SK-MEL-5 (cell line): ENCODE measurements around the gene MED20. TPM values are rescaled to one million over a fixed set of nuclear protein-coding genes. Genes with fewer than 3 reads are reported as not detected.

Source experiments
- DNase-seq: peaks from one replicate; pipeline ENCODE4 v3.0.0-alpha.2; 2016; ENCODE audit warnings: low read depth, low spot score
- in situ Hi-C: cut with HindIII; loops from 2 replicates; pipeline ENCODE4 v1.10.0; 2016; ENCODE audit warnings: low sequenced_read_pairs, high pct_unique_total_duplicates, low pct_unique_long_range_greater_than_20kb
- total RNA-seq: library from RNA; depleted of rRNA; stranded (reverse); fragments of >200 nt; shearing (Covaris generic); gene quantifications from 2 replicates; pipeline ENCODE4 v1.2.3, GENCODE V29; 2014

Gene MED20
- total RNA-seq, 1 experiment from 2014 or later, result 19.5 TPM

DNA sequence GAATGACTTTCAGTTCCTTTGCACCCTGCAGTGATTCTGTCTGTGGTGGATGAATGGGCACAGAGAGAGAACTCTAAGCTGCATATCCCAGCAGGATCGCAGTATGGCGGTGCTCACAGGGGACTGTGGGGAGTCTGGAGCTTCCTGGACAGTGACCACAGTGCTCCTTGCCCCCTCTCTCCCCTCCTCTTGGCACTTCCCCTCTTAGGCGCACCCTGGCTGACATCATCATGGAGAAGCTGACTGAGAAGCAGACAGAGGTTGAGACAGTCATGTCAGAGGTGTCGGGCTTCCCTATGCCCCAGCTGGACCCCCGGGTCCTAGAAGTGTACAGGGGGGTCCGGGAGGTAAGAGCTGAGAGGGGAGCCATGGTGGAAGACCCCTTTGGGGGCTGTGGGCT is 9.0 kb upstream of the MED20 start:
- in situ Hi-C loops, result no loop called here
- no peak for DNase-seq

DNA sequence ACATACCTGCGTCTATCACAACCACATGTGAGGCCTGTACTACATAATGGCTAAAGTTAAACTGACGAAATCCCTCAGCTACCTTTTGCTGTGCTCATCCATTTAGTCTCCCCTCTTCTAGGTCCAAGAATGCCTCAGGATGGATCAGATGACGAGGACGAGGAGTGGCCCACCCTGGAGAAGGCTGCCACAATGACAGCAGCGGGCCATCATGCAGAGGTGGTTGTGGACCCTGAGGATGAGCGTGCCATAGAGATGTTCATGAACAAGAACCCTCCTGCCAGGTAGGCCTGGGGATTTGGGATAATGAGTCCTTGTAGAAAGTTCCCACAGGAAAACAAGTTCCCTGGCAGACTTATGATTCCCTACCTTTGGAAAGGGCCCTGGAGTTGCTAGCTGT is 6.3 kb upstream of the MED20 start:
- in situ Hi-C loops, result no loop called here
- DNase-seq, result no peak

- in situ Hi-C loops, result no loop called here
- no peak for DNase-seq
Measured at GRCh38 chr6:41922154-41922553, 1.2 kb upstream of the MED20 start.

DNA sequence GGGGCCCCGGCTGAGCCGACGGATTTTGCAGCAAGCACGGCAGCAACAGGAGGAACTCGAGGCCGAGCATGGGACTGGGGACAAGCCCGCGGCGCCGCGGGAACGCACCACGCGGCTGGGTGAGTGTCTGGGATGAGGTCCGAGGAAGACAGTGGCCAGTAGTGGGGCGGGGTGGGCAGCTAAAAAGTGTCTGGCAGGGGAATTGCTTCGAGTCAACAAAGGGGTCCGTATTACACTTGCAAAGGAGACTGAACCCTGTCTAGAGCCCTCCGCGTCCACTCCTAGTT is 716 bp upstream of the MED20 start:
- no peak for DNase-seq
- in situ Hi-C loops, result no loop called here

DNA sequence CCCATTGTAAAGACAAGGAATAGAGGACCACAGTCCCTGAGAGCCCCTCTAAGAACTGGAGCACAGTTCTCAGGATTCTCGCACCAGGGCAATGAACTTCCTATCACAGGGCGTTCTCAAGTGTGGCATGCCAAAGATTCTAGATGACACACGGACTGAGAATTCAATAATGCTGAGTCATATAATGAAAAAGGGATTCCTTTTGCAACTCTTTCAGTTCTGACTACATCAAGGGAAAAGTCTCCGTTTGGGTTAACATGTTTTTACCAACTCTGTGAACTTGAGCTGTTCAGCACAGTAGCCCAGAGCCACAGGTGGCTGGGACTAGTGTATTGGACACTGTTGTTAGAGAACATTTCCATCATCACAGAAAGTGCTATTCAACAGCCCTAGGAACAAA is 3.4 kb downstream of the MED20 start:
- DNase-seq, result no peak
- in situ Hi-C loops, result no loop called here

- in situ Hi-C loops, result no loop called here
Measured at GRCh38 chr6:41914869-41915530, 5.9 kb downstream of the MED20 start.

DNA sequence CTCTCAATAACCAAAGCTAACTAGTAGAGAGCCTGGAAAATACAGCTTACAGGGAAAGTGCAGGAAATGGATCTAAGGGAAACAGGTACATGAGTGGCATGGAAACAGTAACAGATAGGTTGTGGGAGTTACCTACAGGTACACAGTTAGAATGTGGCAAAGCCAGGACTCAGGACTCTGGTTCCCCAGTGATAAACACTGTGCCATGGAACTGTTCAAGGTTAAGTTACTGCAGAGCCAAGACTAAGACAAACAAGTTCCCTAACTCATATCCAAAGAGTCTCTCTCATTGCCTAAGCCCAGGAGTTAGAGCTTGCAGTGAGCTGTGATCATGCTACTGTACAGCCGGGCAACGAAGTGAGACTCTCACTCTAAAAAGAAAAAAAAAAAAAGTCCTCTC is 6.6 kb downstream of the MED20 start:
- in situ Hi-C loops, result no loop called here
- DNase-seq, result no peak

More at GRCh38 chr6:41914869-41915530, 5.9 kb downstream of the MED20 start:
- DNase-seq, result no peak

DNA sequence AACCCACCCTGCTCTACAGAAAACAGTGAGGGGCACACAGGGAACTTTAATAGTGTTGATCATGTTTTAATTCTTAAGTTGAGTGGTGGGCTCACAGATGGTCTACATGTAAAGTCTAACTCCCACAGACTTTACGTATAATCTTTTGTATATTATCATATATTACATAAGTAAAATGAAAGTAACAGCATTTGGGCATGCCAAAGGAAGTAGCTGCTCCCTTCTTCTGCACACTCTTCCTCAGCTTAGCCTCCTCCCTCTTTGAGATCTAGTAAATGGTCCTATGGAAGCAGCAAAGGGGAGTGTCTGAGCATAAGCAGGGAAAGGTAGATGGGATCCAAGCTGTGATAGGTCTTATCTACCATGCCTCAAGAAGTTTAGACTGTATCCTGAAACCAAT is 11.2 kb downstream of the MED20 start:
- no peak for DNase-seq
- in situ Hi-C loops, result no loop called here

DNA sequence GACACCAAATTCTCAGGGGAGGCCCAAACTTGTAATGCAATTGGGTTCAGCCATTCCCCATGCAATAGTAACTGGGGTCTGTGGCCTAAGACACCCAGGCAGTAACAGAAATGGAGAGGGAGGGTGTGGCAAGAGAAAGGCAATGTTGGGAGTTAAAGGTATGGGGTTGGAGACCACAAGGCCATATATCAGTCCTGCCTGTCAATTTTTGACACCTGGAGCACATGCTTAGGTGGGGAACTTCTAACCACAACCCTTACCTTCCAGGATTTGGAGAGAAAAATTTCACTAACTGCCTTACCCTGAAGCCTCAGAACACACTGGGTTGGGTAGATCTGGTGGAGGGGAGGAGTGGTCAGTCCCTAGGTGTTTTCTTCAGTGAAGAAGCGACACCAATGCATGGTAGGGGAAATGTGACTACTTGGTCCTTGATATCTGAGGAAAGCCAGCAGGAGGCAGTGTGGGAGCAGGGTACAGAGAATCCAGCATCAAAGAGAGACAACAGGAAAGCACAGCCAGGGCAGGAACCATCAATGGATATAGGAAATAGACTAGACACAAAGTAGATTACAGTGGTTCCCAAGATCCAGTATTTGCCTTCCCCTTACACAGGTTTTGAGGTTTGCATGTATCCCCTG is 18.9 kb downstream of the MED20 start:
- in situ Hi-C loops, result no loop called here
- DNase-seq, result peak; percentile 82

DNA sequence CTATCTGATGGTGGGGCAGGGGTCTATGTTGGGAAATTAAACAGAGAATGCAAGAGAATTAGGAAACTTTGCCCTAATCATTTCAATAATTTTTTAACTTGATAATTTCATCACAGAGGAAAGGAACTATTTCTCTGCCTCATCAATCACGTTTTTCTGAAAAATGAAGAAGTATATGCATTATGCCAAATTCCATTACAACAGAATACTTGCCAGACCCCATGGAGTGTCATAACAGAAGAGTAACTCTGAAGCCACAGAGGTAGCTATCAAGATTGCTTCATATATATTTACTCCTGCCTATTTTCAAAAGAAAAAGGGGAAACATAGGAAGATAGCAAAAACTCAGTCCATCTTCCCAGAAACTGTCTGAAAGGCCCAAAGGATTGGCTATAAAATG is 20.1 kb downstream of the MED20 start:
- no peak for DNase-seq
- in situ Hi-C loops, result no loop called here

DNA sequence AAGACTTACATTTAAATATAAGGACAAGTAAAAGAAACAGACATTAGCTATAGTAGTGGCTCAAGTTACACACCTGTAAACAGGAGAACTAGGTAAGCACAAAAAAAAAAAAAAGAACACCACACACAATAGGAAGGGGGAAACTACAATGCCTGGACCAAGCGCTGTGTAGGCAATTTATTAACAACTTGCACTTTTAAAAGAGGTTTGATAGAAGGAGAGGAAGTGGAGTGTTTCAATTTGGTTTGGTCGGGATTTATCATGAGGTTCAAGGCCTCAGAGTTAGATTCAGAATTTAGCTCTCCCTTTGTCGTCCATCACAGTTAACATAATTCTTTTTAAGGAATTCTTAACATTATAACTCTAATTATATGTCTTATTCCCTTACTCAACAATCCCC is 24.7 kb downstream of the MED20 start:
- in situ Hi-C loops, result no loop called here
- no peak for DNase-seq

DNA sequence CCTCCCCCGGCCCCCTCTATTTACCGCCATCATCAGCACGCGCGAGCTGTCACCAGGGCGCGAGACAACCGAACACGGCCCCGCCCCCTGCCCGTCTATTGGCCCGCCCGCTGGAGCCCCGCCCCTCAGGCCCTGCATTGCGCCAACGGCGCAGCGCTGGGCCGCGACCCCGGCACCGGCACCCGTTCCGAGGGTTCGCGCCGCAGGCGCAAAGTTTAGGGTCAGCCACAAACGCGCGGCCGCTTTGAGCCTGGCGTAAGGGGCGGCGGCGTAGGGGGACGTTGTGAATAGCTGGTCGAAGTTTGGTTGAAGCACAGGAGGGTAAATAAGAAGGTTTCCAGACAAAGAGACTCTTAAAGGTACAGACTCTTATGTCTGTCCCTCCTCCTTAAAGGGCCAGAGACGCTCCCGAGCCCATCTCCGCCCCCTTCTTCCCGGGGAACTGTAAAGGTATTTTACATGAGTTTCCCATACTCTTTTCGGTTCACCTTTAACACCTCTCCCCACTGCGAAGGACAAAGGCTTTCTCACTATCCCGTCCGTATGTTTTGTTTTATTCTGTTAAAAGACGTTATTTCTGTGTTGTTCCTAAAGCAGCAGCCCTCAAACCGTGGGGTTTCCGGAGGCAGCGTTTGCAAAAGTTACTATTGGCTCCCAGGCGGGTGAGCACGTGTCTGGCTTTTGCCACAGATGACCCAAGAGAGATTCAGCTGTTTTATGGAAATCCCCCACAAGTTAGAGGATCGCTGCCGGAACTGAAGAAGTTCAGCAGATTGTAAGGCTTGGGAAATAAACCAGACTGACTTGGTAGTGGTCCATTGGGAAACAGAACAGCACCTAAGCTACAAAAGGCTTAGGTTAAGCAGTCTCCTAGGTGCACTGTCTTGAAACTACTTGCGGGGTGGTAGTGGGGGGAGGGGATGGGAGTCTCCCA is 25.4 kb downstream of the MED20 start, which contains the start of gene USP49:
TSS of gene USP49 (minus strand) at position 76 of the 934 bp plus-strand sequence. CDS start 88,392 bp downstream, outside the sequence.
- DNase-seq, result peak; percentile 76
- in situ Hi-C loops, result no loop called here

GRCh38 chr6:41894366-41895299 is 26.3 kb downstream of the MED20 start:
- no peak for DNase-seq
- in situ Hi-C loops, result no loop called here

GRCh38 chr6:41892921-41893564 is 27.9 kb downstream of the MED20 start:
- DNase-seq, result no peak
- in situ Hi-C loops, result no loop called here

DNA sequence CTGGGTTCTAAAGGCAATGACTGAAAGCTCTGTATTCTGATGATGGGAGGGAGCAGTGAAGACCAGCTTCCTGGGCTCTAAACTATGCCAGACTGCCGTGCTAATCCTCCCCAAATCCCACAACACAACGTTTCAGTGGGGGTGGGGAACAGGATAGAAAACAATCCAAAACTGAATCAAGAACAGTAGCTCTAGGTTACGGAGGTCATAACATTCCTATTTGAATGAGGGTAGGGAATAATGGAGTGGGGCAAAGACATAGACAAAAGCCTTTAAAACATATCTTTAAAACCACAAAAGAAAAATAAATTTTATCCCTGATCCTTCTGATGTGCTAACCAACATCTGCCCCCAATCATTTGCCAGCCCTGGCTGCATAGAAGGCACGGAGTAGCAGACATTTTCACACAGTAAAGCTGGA is 33.6 kb downstream of the MED20 start:
- DNase-seq, result no peak
- in situ Hi-C loops, result no loop called here

- DNase-seq, result no peak
- in situ Hi-C loops, result no loop called here
Measured at GRCh38 chr6:41885930-41886329, 35.0 kb downstream of the MED20 start.

GRCh38 chr6:41884957-41885356 is 36.0 kb downstream of the MED20 start:
- in situ Hi-C loops, result no loop called here

More at GRCh38 chr6:41884957-41885356, 36.0 kb downstream of the MED20 start:
- no peak for DNase-seq
